ENCODE data around the gene UBE2N. TPM values are rescaled to one million over a fixed set of nuclear protein-coding genes. Genes with fewer than 3 reads are reported as not detected.

The UBE2N gene, protein sequence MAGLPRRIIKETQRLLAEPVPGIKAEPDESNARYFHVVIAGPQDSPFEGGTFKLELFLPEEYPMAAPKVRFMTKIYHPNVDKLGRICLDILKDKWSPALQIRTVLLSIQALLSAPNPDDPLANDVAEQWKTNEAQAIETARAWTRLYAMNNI
- total RNA-seq: 86.3 TPM
- long read RNA-seq, full-length matches to known transcripts: 45 of 49 reads
- long read RNA-seq, partial matches to known transcripts: 3 of 49 reads
- long read RNA-seq, other reads (novel, unspliced or antisense): 1 of 49 reads

DNA sequence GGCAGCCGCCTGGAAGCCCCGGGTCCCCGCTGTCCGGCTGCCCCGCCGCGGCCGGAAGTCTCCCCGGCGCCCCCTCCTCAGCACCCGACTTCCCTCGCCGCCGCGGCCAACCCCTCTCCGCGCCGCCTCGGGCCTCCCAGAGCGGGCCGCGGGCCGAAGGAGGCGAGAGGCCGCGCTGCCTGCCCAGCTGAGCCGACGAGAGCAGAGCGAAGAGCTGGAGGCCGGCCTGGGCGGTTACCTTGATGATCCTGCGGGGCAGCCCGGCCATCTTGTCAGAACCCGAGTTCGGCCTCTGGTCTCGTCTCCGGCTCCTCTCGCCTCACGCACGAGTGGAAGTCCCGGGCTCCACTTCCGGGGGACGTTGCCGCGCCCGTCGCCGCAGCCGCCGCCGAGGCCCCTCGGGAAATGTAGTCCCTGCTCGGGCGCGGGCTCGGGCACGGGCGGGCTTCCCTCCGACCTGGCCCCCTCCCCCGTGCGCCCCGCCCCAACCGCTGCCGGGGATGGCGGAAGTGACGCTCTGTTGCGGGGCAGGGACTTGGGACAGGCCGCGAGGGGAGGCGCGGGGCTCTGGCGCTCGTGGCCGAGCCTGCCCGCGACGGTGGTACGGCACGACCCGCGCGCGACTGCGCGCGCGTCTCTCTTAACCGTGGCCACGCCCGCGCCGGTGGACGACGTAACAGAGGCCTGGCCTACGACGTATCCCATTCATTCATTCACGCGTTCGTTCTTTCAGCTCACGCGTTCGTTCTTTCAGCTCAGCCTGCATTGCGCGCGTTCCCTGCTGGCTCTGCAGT lies at the start of gene UBE2N:
UBE2N (minus strand) TSS at position 331 of the 794 bp plus-strand sequence; CDS start at position 268, 63 bp downstream.
- peak within 1 kb of the TSS; percentile 98 for H3K4me3 ChIP-seq
- intact Hi-C loops (cut with micrococcal nuclease): no loop called here
- no peaks in the 10 kb centered on the region for H3K9me3 ChIP-seq (replicated peaks)
- H3K27me3 ChIP-seq (ENCODE audit: low read depth): no peaks in the 10 kb centered on the region
- peak; percentile 96 for DNase-seq
- no peaks in the 10 kb centered on the region for H3K36me3 ChIP-seq
- TF ChIP-seq, protein P1, sequence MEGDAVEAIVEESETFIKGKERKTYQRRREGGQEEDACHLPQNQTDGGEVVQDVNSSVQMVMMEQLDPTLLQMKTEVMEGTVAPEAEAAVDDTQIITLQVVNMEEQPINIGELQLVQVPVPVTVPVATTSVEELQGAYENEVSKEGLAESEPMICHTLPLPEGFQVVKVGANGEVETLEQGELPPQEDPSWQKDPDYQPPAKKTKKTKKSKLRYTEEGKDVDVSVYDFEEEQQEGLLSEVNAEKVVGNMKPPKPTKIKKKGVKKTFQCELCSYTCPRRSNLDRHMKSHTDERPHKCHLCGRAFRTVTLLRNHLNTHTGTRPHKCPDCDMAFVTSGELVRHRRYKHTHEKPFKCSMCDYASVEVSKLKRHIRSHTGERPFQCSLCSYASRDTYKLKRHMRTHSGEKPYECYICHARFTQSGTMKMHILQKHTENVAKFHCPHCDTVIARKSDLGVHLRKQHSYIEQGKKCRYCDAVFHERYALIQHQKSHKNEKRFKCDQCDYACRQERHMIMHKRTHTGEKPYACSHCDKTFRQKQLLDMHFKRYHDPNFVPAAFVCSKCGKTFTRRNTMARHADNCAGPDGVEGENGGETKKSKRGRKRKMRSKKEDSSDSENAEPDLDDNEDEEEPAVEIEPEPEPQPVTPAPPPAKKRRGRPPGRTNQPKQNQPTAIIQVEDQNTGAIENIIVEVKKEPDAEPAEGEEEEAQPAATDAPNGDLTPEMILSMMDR (IDR thresholded peaks at IDR 0.05; ENCODE audit: borderline replicate concordance): no peak
- peak within 1 kb of the TSS; percentile 93 for H3K27ac ChIP-seq (replicated peaks)
- H3K4me1 ChIP-seq: peaks cover 59% of the 10 kb centered on the region

DNA sequence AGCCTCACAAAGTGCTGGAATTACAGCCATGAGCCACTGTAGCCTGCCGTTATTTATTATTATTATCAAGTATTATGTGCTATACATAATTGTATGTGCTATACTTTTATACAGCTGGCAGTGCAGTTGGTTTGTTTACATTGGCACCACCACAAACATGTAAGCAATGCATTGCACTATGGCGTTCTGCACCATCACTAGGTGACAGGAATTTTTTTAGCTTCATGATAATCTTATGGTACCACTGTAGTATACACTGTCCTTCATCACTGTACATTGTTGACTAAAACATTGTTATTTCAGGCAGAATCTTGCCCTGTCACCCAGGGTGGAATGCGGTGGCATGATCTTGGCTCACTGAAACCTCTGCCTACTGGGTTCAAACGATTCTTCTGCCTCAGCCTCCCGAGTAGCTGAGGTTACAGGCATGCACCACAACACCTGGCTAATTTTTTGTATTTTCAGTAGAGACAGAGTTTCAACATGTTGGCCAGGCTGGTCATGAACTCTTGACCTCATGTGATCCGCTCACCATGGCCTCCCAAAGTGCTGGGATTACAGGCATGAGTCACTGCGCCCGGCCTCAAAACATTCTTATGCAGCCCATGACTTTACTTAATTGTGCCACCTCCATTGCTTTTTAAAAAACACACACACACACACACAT lies 42.7 kb upstream of the UBE2N start:
- Histone ChIP-seq H3K4me1 (no peaks in the 10 kb centered on the region), H3K9me3 (replicated peaks) (no peaks in the 10 kb centered on the region), H3K4me3 (no peak overlapping the region), H3K27ac (replicated peaks) (no peak overlapping the region), H3K27me3 (ENCODE audit: low read depth) (no peaks in the 10 kb centered on the region), H3K36me3 (peaks cover 97% of the 10 kb centered on the region)
- TF ChIP-seq, protein P1 (IDR thresholded peaks at IDR 0.05; ENCODE audit: borderline replicate concordance): no peak
- DNase-seq: no peak
- intact Hi-C loops (cut with micrococcal nuclease): no loop called here

DNA sequence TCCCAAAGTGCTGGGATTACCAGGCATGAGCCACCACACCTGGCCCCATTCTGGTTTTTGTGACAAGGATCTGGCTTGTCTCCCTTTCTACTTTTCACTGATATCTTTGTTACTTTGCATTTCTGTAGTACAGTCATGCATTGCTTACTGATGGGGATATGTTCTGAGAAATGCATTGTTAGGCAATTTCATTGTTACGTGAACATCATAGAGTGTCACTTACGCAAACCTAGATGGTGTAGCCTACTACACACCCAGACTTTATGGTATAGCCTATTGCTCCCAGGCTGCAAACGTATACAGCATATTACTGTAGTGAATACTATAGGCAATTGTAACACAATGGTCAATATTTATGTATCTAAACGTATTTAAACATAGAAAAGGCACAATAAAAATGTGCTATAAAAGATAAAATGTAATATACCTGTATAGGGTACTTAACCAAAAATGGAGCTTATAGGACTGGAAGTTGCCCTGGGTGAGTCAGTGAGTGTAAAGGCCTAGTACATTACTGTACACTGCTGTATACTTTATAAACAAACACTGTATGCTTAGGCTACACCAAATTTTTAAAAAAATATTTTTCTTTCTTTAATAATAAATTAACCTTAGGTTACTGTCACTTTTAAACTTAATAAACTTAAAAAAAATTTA lies 41.5 kb upstream of the UBE2N start:
- H3K4me3 ChIP-seq: no peak overlapping the region
- no peak for DNase-seq
- no peaks in the 10 kb centered on the region for H3K4me1 ChIP-seq
- intact Hi-C loops (cut with micrococcal nuclease): no loop called here
- no peaks in the 10 kb centered on the region for H3K9me3 ChIP-seq (replicated peaks)
- no peak overlapping the region for H3K27ac ChIP-seq (replicated peaks)
- TF ChIP-seq, protein P1 (IDR thresholded peaks at IDR 0.05; ENCODE audit: borderline replicate concordance): no peak
- H3K27me3 ChIP-seq (ENCODE audit: low read depth): no peaks in the 10 kb centered on the region
- H3K36me3 ChIP-seq: peaks cover 96% of the 10 kb centered on the region

DNA sequence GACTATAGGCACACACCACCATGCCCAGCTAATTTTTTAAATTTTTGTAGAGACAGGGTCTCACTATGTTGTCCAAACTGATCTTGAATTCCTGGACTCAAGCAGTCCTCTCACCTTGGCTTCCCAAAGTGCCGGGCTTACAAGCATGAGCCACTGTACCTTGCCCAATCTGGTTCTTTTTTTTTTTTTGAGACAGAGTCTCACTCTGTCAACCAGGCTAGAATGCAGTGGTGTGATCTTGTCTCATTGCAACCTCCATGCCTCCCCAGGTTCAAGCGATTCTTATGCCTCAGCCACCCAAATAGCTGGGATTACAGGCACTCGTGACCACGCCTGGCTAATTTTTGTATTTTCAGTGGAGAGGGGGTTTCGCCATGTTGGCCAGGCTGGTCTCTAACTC lies 41.0 kb upstream of the UBE2N start:
- DNase-seq: no peak
- Histone ChIP-seq H3K9me3 (replicated peaks) (no peaks in the 10 kb centered on the region), H3K36me3 (peaks cover 96% of the 10 kb centered on the region), H3K27me3 (ENCODE audit: low read depth) (no peaks in the 10 kb centered on the region), H3K27ac (replicated peaks) (no peak overlapping the region), H3K4me3 (no peak overlapping the region), H3K4me1 (no peaks in the 10 kb centered on the region)
- intact Hi-C loops (cut with micrococcal nuclease): no loop called here
- TF ChIP-seq, protein P1 (IDR thresholded peaks at IDR 0.05; ENCODE audit: borderline replicate concordance): no peak

DNA sequence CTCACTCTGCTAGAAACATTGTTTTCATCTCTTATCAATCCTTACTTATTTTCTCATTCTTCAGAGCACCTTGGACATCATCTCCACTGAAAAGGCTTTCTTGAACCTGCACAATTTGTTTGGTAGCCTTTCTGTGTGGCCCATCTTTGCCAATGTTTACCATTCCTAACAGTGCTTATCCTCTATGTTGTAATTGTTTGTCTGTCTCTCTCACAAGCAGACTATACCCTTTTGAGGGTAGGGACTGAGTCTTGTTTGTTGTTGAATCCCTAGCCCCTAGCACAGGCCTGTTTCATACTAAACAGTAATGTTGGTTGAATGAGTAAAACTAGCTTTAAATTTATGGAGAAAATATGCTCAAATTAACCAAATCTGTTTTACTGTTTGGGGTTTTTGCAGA lies 34.8 kb upstream of the UBE2N start:
- intact Hi-C loops (cut with micrococcal nuclease): no loop called here
- no peak for DNase-seq
- peaks cover 78% of the 10 kb centered on the region for H3K36me3 ChIP-seq
- TF ChIP-seq, protein P1 (IDR thresholded peaks at IDR 0.05; ENCODE audit: borderline replicate concordance): no peak
- no peaks in the 10 kb centered on the region for H3K4me1 ChIP-seq
- H3K4me3 ChIP-seq: no peak overlapping the region
- H3K27ac ChIP-seq (replicated peaks): no peak overlapping the region
- no peaks in the 10 kb centered on the region for H3K27me3 ChIP-seq (ENCODE audit: low read depth)
- no peaks in the 10 kb centered on the region for H3K9me3 ChIP-seq (replicated peaks)

Measured in left ventricle myocardium inferior (tissue), 1 donor.